SK-N-SH treated with all-trans-retinoic acid at 6 μM for 48 hours (cell line): Measurements from ENCODE around the gene PRPF19.

ENCODE experiments used
- ESRRG ChIP-seq: fragments of 250-450 bp; sonication (Bioruptor Pico); IDR thresholded peaks from 2 replicates; pipeline ENCODE4 v1.6.1; 2021; ENCODE audit warnings: mild to moderate bottlenecking
- GLIS3 ChIP-seq: fragments of 250-450 bp; sonication (Bioruptor Pico); IDR thresholded peaks from 2 replicates; pipeline ENCODE4 v1.5.0; 2020; ENCODE audit warnings: mild to moderate bottlenecking, moderate library complexity
- ISL1 ChIP-seq: fragments of 250-450 bp; sonication (Bioruptor Pico); IDR thresholded peaks from 2 replicates; pipeline ENCODE4 v2.1.2; 2022; ENCODE audit warnings: mild to moderate bottlenecking, moderate library complexity
- PATZ1 ChIP-seq: fragments of 250-450 bp; sonication (Bioruptor Pico); IDR thresholded peaks from 2 replicates; pipeline ENCODE4 v1.8.0; 2020; ENCODE audit warnings: mild to moderate bottlenecking, moderate library complexity, borderline replicate concordance
- POU6F1 ChIP-seq: fragments of 250-450 bp; sonication (Bioruptor Pico); IDR thresholded peaks from 2 replicates; pipeline ENCODE4 v1.8.0; 2021; ENCODE audit warnings: low read depth, mild to moderate bottlenecking, moderate library complexity, borderline replicate concordance
- RARB ChIP-seq: fragments of 250-450 bp; sonication (Bioruptor Pico); IDR thresholded peaks from 2 replicates; pipeline ENCODE4 v1.8.0; 2021; ENCODE audit warnings: mild to moderate bottlenecking, moderate library complexity
- TCF4 ChIP-seq: fragments of 250-450 bp; sonication (Bioruptor Pico); IDR thresholded peaks from 2 replicates; pipeline ENCODE4 v1.8.0; 2021; ENCODE audit warnings: mild to moderate bottlenecking, moderate library complexity, borderline replicate concordance
- TSHZ2 ChIP-seq: fragments of 250-450 bp; sonication (Bioruptor Pico); IDR thresholded peaks from 2 replicates; pipeline ENCODE4 v1.5.0; 2020; ENCODE audit warnings: mild to moderate bottlenecking, moderate library complexity
- ZC3H10 ChIP-seq: fragments of 250-450 bp; sonication (Bioruptor Pico); IDR thresholded peaks from 2 replicates; pipeline ENCODE4 v1.5.1; 2021; ENCODE audit warnings: mild to moderate bottlenecking, moderate library complexity
- ZFP3 ChIP-seq: fragments of 250-450 bp; sonication (Bioruptor Pico); IDR thresholded peaks from 2 replicates; pipeline ENCODE4 v1.5.0; 2020; ENCODE audit warnings: mild to moderate bottlenecking, moderate library complexity
- TF ChIP-seq, protein P1 (sequence below): fragments of 250-450 bp; sonication (Bioruptor Pico); IDR thresholded peaks from 2 replicates; pipeline ENCODE4 v1.5.1; 2021; ENCODE audit warnings: mild to moderate bottlenecking, moderate library complexity

DNA sequence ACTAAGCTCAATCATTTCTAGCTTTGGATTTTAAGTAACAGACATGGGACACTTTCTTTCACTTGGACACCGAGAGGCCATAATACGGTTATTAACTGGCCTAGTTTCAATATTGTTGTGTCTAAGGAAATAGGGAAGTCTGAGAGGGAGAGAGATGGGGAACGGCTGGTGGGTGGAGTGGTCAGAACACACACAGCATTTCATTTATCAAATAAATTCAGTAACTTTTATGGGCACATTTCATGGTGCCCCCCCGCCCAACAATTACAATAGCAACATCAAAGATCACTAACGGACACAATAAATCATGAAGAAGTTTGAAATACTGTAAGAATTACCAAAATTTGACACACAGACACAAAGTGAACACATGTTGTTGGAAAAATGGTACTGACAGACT lies 10.7 kb downstream of the PRPF19 start:
- no peak for TF ChIP-seq ZC3H10 (CRISPR knock-in tag)
- TF ChIP-seq ESRRG (CRISPR knock-in tag) = no peak
- TF ChIP-seq RARB (CRISPR knock-in tag) = no peak
- TF ChIP-seq ZFP3 (CRISPR knock-in tag) = no peak
- no peak for TF ChIP-seq POU6F1 (CRISPR knock-in tag)
- no peak for TF ChIP-seq ISL1 (CRISPR knock-in tag)
- TF ChIP-seq PATZ1 (CRISPR knock-in tag) = no peak
- no peak for TF ChIP-seq TSHZ2 (CRISPR knock-in tag)
- TF ChIP-seq, protein P1, sequence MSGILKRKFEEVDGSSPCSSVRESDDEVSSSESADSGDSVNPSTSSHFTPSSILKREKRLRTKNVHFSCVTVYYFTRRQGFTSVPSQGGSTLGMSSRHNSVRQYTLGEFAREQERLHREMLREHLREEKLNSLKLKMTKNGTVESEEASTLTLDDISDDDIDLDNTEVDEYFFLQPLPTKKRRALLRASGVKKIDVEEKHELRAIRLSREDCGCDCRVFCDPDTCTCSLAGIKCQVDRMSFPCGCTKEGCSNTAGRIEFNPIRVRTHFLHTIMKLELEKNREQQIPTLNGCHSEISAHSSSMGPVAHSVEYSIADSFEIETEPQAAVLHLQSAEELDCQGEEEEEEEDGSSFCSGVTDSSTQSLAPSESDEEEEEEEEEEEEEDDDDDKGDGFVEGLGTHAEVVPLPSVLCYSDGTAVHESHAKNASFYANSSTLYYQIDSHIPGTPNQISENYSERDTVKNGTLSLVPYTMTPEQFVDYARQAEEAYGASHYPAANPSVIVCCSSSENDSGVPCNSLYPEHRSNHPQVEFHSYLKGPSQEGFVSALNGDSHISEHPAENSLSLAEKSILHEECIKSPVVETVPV (CRISPR knock-in tag) = no peak
- no peak for TF ChIP-seq TCF4 (CRISPR knock-in tag)
- no peak for TF ChIP-seq GLIS3 (CRISPR knock-in tag)
